Endodermal cell (in vitro differentiated cells): Measurements from ENCODE around the gene KRT6C. TPM values are rescaled to one million over a fixed set of nuclear protein-coding genes. Genes with fewer than 3 reads are reported as not detected.

Source experiments
- DNase-seq: peaks from one replicate; pipeline ENCODE4 v3.0.0-alpha.2; 2017
- H3K27ac ChIP-seq: 2 replicates; pipeline ENCODE4 v1.5.1; 2013; ENCODE audit warnings: mild to moderate bottlenecking, low read depth, low read length, moderate library complexity
- H3K27me3 ChIP-seq: 2 replicates; pipeline ENCODE4 v1.6.1; 2013; ENCODE audit warnings: mild to moderate bottlenecking, low read length, moderate library complexity; ENCODE audit not compliant: insufficient read depth, control insufficient read depth, poor library complexity, severe bottlenecking
- H3K36me3 ChIP-seq: 2 replicates; pipeline ENCODE4 v1.7.0; 2013; ENCODE audit warnings: mild to moderate bottlenecking, low read length, moderate library complexity; ENCODE audit not compliant: control insufficient read depth, insufficient read depth
- H3K4me1 ChIP-seq: one replicate; pipeline ENCODE4 v1.7.0; 2013; ENCODE audit warnings: low read length; ENCODE audit not compliant: control insufficient read depth, insufficient read depth
- H3K4me3 ChIP-seq: 2 replicates; pipeline ENCODE4 v1.5.1; 2013; ENCODE audit warnings: mild to moderate bottlenecking, low read length, moderate library complexity
- H3K9ac ChIP-seq: 2 replicates; pipeline ENCODE4 v1.6.1; 2013; ENCODE audit warnings: mild to moderate bottlenecking, low read length, moderate library complexity; ENCODE audit not compliant: poor library complexity, severe bottlenecking; ENCODE audit errors: extremely low read depth
- H3K9me3 ChIP-seq: 2 replicates; pipeline ENCODE4 v1.6.1; 2013; ENCODE audit warnings: mild to moderate bottlenecking, low read length, moderate library complexity; ENCODE audit not compliant: control insufficient read depth
- H3K27ac Mint-ChIP-seq: 2 replicates; pipeline ENCODE4 v1.8.0; 2020; ENCODE audit warnings: mixed read lengths
- H3K27me3 Mint-ChIP-seq: 2 replicates; pipeline ENCODE4 v1.8.0; 2021; ENCODE audit warnings: mild to moderate bottlenecking, mixed read lengths; ENCODE audit not compliant: insufficient read depth
- H3K36me3 Mint-ChIP-seq: 2 replicates; pipeline ENCODE4 v1.8.0; 2020; ENCODE audit warnings: low read depth, mixed read lengths
- H3K4me1 Mint-ChIP-seq: 2 replicates; pipeline ENCODE4 v1.8.0; 2020; ENCODE audit warnings: mixed read lengths
- H3K4me3 Mint-ChIP-seq: 2 replicates; pipeline ENCODE4 v1.8.0; 2020; ENCODE audit warnings: mild to moderate bottlenecking, moderate library complexity, mixed read lengths
- H3K9me3 Mint-ChIP-seq: 2 replicates; pipeline ENCODE4 v1.8.0; 2020; ENCODE audit warnings: mild to moderate bottlenecking, mixed read lengths
- WGBS, 2 experiments: methylation state at CpG; one replicate each; pipeline versions ENCODE4 v1.1.5 to v1.1.7; 2013; ENCODE audit warnings: missing lambda C conversion rate in 2 of 2, mixed read lengths in 1 of 2; ENCODE audit not compliant: insufficient coverage in 1 of 2, insufficient read length in 1 of 2; 5-methylcytosine and 5-hydroxymethylcytosine counted together
- total RNA-seq, 2 donors: library from RNA; stranded (reverse); fragmentation: NEBNext Ultra II Directional in 1 of 2; extraction: Animal tissue kit (Norgen Biotek cat#: 25700) in 1 of 2; gene quantifications; 2 replicates in 1 of 2; 3 replicates in 1 of 2; pipeline ENCODE4 v1.2.1, GENCODE V29; 2021
- TF ChIP-seq, protein P1 (sequence below): fragments of 200-600 bp; sonication (generic); conservative IDR thresholded peaks from 2 replicates; pipeline ENCODE4 v1.5.0; 2021; ENCODE audit warnings: antibody characterized with exemption, mild to moderate bottlenecking

The KRT6C gene
- total RNA-seq, 2 donors from 2014 or later = not detected

DNA sequence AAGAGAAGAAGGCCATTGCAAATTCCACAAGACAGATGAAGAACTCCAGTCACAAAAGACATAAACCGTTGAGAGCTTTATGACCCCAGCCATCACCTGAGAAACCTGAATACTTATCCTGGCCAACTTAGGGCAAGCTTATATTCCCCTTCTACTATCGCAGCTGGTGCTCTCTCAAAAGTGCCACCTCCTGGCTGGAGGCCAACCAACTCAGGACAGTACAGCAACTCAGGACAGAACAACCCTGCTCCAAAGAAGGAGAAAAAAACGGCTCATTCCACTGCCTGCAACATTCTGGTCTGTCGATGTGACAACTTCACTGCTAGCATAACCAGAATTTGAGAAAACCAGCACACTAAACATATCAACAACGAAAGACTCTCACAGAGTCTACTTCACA lies 11.9 kb downstream of the KRT6C start:
- no peak overlapping the region for H3K4me3 ChIP-seq
- no peaks in the 10 kb centered on the region for H3K4me1 ChIP-seq
- no peaks in the 10 kb centered on the region for H3K36me3 Mint-ChIP-seq
- H3K9me3 ChIP-seq = no peaks in the 10 kb centered on the region
- no peaks in the 10 kb centered on the region for H3K4me1 Mint-ChIP-seq
- TF ChIP-seq, protein P1, sequence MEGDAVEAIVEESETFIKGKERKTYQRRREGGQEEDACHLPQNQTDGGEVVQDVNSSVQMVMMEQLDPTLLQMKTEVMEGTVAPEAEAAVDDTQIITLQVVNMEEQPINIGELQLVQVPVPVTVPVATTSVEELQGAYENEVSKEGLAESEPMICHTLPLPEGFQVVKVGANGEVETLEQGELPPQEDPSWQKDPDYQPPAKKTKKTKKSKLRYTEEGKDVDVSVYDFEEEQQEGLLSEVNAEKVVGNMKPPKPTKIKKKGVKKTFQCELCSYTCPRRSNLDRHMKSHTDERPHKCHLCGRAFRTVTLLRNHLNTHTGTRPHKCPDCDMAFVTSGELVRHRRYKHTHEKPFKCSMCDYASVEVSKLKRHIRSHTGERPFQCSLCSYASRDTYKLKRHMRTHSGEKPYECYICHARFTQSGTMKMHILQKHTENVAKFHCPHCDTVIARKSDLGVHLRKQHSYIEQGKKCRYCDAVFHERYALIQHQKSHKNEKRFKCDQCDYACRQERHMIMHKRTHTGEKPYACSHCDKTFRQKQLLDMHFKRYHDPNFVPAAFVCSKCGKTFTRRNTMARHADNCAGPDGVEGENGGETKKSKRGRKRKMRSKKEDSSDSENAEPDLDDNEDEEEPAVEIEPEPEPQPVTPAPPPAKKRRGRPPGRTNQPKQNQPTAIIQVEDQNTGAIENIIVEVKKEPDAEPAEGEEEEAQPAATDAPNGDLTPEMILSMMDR = peak; percentile 47
- H3K27ac Mint-ChIP-seq = no peak overlapping the region
- H3K9ac ChIP-seq = no peak overlapping the region
- no peak overlapping the region for H3K4me3 Mint-ChIP-seq
- peak; percentile 57 for DNase-seq
- 72 to 84% methylated on average over 2 to 5 of the region's 5 CpGs for WGBS, 2 experiments
- H3K27ac ChIP-seq = no peak overlapping the region
- no peaks in the 10 kb centered on the region for H3K36me3 ChIP-seq
- no peaks in the 10 kb centered on the region for H3K27me3 Mint-ChIP-seq
- no peaks in the 10 kb centered on the region for H3K27me3 ChIP-seq
- H3K9me3 Mint-ChIP-seq = no peaks in the 10 kb centered on the region

DNA sequence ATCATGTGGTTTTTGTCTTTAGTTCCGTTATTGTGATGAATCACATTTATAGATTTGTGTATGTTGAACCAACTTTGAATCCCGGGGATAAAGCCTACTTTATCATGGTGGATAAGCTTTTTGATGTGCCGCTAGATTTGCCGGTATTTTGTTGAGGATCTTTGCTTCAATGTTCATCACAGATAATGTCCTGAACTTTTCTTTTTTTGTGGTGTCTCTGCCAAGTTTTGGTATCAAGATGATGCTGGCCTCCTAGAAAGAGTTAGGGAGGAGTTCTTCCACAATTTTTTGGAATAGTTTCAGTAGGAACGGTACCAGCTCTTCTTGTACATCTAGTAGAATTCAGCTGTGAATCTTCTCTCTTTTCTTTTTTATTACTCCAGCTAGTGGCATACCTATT lies 14.7 kb downstream of the KRT6C start:
- Mint-ChIP-seq H3K4me3 (no peak overlapping the region), H3K4me1 (no peaks in the 10 kb centered on the region), H3K27ac (no peak overlapping the region), H3K27me3 (no peaks in the 10 kb centered on the region), H3K36me3 (no peaks in the 10 kb centered on the region), H3K9me3 (no peaks in the 10 kb centered on the region)
- no peaks in the 10 kb centered on the region for H3K9me3 ChIP-seq
- no peak overlapping the region for H3K4me3 ChIP-seq
- no peaks in the 10 kb centered on the region for H3K27me3 ChIP-seq
- H3K27ac ChIP-seq = no peak overlapping the region
- DNase-seq = no peak
- H3K4me1 ChIP-seq = no peaks in the 10 kb centered on the region
- H3K36me3 ChIP-seq = no peaks in the 10 kb centered on the region
- WGBS, 2 experiments = 90 to 96% methylated on average over 5 of the region's 5 CpGs
- TF ChIP-seq, protein P1 = no peak
- H3K9ac ChIP-seq = no peak overlapping the region

DNA sequence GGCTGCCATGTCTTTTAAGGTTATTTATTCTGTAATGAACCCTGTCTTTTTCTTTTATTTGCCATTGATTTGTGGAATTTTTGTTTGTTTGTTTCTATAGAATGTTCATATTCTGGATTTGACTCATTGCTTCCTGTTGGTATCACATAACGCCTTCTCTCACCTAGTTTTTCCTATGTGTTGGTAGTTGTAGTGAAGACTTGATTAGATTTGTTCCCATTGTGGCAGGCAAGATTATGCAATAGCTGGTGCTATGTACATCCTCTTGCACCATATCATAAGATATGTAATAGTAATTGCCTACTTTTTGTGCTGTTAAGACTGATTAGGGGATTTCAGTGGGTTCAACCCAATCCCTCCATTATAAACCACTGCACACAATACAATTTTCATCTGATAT lies 17.8 kb downstream of the KRT6C start:
- no peaks in the 10 kb centered on the region for H3K9me3 Mint-ChIP-seq
- no peak overlapping the region for H3K27ac ChIP-seq
- no peaks in the 10 kb centered on the region for H3K4me1 Mint-ChIP-seq
- DNase-seq = no peak
- no peaks in the 10 kb centered on the region for H3K36me3 Mint-ChIP-seq
- no peak overlapping the region for H3K4me3 ChIP-seq
- no peaks in the 10 kb centered on the region for H3K27me3 ChIP-seq
- H3K9ac ChIP-seq = no peak overlapping the region
- H3K36me3 ChIP-seq = no peaks in the 10 kb centered on the region
- H3K27me3 Mint-ChIP-seq = peaks cover 1% of the 10 kb centered on the region
- 83% methylated on average over 1 of the region's 1 CpG; no CpG with 5 or more reads in 1 of the 2 experiments for WGBS, 2 experiments
- H3K27ac Mint-ChIP-seq = no peak overlapping the region
- TF ChIP-seq, protein P1 = no peak
- no peaks in the 10 kb centered on the region for H3K4me1 ChIP-seq
- H3K9me3 ChIP-seq = no peaks in the 10 kb centered on the region
- no peak overlapping the region for H3K4me3 Mint-ChIP-seq
